Chondrocyte (in vitro differentiated cells): Measurements from ENCODE around the gene KIAA0319L. TPM values are rescaled to one million over a fixed set of nuclear protein-coding genes. Genes with fewer than 3 reads are reported as not detected.

Experiments
- DNase-seq: peaks from one replicate; pipeline ENCODE4 v3.0.0; 2021; ENCODE audit warnings: mixed read lengths, low spot score
- H3K27ac Mint-ChIP-seq: one replicate; pipeline ENCODE4 v1.8.0; 2021; ENCODE audit warnings: mild to moderate bottlenecking, moderate library complexity, mixed read lengths; ENCODE audit not compliant: unreplicated experiment
- H3K27me3 Mint-ChIP-seq: 2 replicates; pipeline ENCODE4 v1.8.0; 2021; ENCODE audit warnings: low read depth, mixed read lengths
- H3K36me3 Mint-ChIP-seq: 2 replicates; pipeline ENCODE4 v1.8.0; 2021; ENCODE audit warnings: low read depth, mixed read lengths
- H3K4me1 Mint-ChIP-seq: 2 replicates; pipeline ENCODE4 v1.8.0; 2021; ENCODE audit warnings: low read depth, mild to moderate bottlenecking, mixed read lengths
- H3K4me3 Mint-ChIP-seq: one replicate; pipeline ENCODE4 v1.8.0; 2021; ENCODE audit warnings: mild to moderate bottlenecking, moderate library complexity, mixed read lengths; ENCODE audit not compliant: unreplicated experiment
- H3K9me3 Mint-ChIP-seq: 2 replicates; pipeline ENCODE4 v1.8.0; 2021; ENCODE audit warnings: low read depth, mixed read lengths
- total RNA-seq: library from RNA; stranded (reverse); gene quantifications from 3 replicates; pipeline ENCODE4 v1.2.1, GENCODE V29; 2021
- TF ChIP-seq, protein P1 (sequence below): fragments of 200-600 bp; sonication (generic); IDR thresholded peaks from 2 replicates; pipeline ENCODE4 v1.5.0; 2021; ENCODE audit warnings: antibody characterized with exemption, mild to moderate bottlenecking, moderate library complexity

The KIAA0319L gene
- total RNA-seq, 1 donor from 2014 or later = 28.7 TPM

- Mint-ChIP-seq H3K4me1 (peaks cover 12% of the 10 kb centered on the region), H3K27ac (no peak overlapping the region), H3K9me3 (no peaks in the 10 kb centered on the region), H3K4me3 (no peak overlapping the region), H3K27me3 (peaks cover 23% of the 10 kb centered on the region), H3K36me3 (no peaks in the 10 kb centered on the region)
- no peak for DNase-seq
- TF ChIP-seq, protein P1, sequence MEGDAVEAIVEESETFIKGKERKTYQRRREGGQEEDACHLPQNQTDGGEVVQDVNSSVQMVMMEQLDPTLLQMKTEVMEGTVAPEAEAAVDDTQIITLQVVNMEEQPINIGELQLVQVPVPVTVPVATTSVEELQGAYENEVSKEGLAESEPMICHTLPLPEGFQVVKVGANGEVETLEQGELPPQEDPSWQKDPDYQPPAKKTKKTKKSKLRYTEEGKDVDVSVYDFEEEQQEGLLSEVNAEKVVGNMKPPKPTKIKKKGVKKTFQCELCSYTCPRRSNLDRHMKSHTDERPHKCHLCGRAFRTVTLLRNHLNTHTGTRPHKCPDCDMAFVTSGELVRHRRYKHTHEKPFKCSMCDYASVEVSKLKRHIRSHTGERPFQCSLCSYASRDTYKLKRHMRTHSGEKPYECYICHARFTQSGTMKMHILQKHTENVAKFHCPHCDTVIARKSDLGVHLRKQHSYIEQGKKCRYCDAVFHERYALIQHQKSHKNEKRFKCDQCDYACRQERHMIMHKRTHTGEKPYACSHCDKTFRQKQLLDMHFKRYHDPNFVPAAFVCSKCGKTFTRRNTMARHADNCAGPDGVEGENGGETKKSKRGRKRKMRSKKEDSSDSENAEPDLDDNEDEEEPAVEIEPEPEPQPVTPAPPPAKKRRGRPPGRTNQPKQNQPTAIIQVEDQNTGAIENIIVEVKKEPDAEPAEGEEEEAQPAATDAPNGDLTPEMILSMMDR = no peak
Measured at GRCh38 chr1:35575416-35575958, 18.3 kb upstream of the KIAA0319L start.

DNA sequence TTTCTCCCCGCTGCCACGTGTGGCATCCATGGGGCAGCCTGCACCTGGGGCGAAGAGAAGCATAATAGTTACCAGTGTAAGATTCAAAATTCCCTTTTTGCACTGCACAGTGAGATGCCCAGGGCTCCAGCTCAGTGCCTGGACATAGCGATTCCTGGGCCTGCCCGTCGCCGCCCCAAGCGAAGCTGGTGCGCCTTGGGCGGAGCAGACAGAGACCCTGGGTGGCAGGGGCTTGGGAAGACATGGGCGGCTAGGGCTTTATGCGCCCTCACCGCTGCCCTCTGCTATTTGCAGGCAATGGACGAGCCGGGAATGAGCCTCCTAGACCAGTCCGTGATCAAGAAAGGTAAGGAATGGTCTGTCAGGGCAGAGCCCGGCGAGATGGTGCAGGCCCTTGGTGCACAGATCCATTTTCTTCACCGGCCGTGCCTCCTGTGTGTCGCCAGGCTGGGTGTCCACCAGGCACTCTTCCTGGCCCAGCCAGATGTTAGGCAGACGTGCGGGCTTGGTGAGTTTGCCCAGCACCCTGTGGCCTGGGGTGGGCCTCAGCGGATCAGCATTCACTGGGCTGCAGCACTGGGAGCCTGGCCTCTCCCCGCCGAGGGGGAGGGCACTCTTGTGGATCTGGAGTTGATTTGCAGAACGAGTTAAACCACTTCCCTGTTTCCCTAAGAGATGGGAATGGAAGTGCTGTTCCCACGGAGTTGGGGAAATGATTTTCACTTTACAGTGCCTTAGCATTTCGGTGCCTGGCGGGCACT is 17.6 kb upstream of the KIAA0319L start:
- no peak for DNase-seq
- H3K4me3 Mint-ChIP-seq = peak overlapping the region; percentile 25
- H3K27me3 Mint-ChIP-seq = peaks cover 28% of the 10 kb centered on the region
- no peaks in the 10 kb centered on the region for H3K36me3 Mint-ChIP-seq
- no peak overlapping the region for H3K27ac Mint-ChIP-seq
- no peaks in the 10 kb centered on the region for H3K9me3 Mint-ChIP-seq
- TF ChIP-seq, protein P1 = no peak
- H3K4me1 Mint-ChIP-seq = peaks cover 12% of the 10 kb centered on the region

DNA sequence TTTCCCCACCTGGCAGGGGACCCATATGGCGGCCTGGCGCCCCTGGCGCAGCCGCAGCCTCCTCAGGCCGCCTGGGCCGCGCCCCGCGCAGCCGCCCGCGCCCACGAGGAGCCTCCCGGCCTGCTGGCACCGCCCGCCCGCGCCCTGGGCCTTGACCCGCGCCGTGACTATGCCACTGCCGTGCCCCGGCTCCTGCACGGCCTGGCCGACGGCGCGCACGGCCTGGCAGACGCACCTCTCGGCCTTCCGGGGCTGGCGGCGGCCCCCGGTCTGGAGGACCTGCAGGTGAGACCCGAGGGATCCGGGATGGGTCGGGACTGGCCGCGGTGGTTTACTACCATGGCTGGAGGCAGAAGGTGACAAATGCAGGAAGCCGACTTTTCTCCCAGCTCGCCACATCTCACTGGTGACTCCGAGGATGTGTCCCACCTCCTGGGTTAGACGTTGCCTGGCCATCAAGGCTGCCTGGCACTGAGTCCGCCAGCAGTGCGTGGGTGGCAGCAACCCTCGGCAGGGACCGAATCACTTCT is 17.0 kb upstream of the KIAA0319L start:
- TF ChIP-seq, protein P1 = no peak
- Mint-ChIP-seq H3K27ac (no peak overlapping the region), H3K4me3 (peak overlapping the region; percentile 25), H3K9me3 (no peaks in the 10 kb centered on the region), H3K4me1 (peaks cover 12% of the 10 kb centered on the region), H3K36me3 (no peaks in the 10 kb centered on the region), H3K27me3 (peaks cover 28% of the 10 kb centered on the region)
- DNase-seq = no peak

DNA sequence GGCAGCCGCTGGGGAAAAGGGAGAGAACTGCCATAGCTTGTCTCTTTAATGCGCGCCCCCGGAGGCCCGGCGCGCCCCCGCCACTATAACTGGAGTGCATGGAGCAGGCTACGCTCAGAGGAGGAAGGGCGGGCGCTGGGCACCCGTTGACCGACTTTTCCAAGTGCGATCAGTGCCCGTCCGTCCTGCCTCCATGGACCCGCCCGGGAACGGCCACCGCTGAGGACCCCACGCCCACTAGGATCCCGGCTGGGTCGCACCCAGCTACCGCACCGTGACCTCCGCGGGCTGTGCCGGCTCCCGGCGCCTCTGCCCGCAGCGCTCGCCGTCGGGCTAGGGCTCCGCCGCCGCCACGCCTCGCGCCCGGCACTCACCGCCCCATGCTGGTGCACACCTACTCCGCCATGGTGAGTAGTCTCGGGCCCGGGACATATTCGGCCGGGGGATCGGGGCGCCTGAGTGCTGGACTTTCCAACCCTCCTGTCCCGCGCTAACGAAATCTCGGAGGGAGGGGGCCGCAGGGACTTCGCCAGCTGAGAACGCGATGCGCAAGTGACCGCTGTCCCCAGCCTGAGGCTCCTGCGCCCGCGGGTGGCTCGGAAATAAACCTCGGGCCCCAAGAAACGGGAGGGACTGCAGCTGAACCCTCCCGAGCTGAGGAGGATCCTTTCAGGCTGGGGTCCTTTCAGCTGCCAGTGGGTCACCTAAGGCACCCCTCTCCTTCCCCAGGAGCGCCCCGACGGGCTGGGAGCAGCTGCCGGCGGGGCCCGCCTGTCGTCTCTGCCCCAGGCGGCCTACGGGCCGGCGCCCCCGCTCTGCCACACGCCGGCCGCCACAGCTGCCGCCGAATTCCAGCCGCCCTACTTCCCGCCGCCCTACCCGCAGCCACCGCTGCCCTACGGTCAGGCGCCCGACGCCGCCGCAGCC is 16.3 kb upstream of the KIAA0319L start, which contains the start of gene TFAP2E:
Gene TFAP2E, plus strand, starts transcription at position 117 of the 927 bp plus-strand sequence. Its CDS starts 264 bp downstream, at position 381.
- no peaks in the 10 kb centered on the region for H3K36me3 Mint-ChIP-seq
- no peak for DNase-seq
- H3K4me1 Mint-ChIP-seq = peaks cover 17% of the 10 kb centered on the region
- H3K27ac Mint-ChIP-seq = no peak within 1 kb of the TSS
- peaks cover 29% of the 10 kb centered on the region for H3K27me3 Mint-ChIP-seq
- H3K9me3 Mint-ChIP-seq = no peaks in the 10 kb centered on the region
- H3K4me3 Mint-ChIP-seq = peak within 1 kb of the TSS; percentile 71
- TF ChIP-seq, protein P1 = no peak

DNA sequence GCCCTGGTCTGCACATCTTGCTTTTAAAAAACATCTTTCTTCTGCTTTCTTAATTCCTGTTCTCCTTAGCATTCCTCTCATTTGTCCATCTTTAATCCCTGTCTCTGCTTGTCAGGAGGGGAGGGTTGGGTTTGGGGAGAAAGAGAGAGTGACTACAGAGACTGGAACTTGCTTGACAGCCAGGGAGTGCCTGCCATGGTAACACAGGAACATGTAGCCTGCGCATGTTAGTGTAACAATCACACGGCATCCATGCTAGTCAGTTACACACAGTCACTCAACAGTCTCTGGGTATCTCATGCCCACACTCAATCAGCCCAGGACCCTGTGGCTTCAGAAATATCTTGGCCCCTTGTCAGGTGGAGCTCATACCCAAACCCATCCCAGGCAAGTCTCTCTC is 15.1 kb upstream of the KIAA0319L start:
- Mint-ChIP-seq H3K36me3 (no peaks in the 10 kb centered on the region), H3K4me1 (peaks cover 27% of the 10 kb centered on the region), H3K27me3 (peaks cover 27% of the 10 kb centered on the region), H3K9me3 (no peaks in the 10 kb centered on the region), H3K27ac (no peak overlapping the region), H3K4me3 (peak overlapping the region; percentile 71)
- TF ChIP-seq, protein P1 = no peak
- DNase-seq = no peak
